SU-DHL-6 (cell line): Measurements from ENCODE around the gene ARHGAP28.

Experiments
- CTCF ChIP-seq: fragments of 200-600 bp; sonication (generic); IDR thresholded peaks from one replicate; pipeline ENCODE4 v1.5.1; 2017; ENCODE audit warnings: antibody characterized with exemption, mild to moderate bottlenecking, low read length, moderate library complexity; ENCODE audit not compliant: insufficient read depth, poor library complexity, severe bottlenecking
- EZH2phosphoT487 ChIP-seq: fragments of 200-600 bp; sonication (generic), shearing (Covaris generic); conservative IDR thresholded peaks from 2 replicates; pipeline ENCODE4 v1.6.1; 2018; ENCODE audit warnings: mild to moderate bottlenecking, antibody characterized with exemption, low read length, moderate library complexity, mixed read lengths

- TF ChIP-seq CTCF (no peak), EZH2phosphoT487 (no peak)
Measured at GRCh38 chr18:6797171-6797570, 67.7 kb downstream of the ARHGAP28 start.
